Esophagus muscularis mucosa (tissue), 4 donors: ENCODE measurements around the gene NPY1R. TPM values are rescaled to one million over a fixed set of nuclear protein-coding genes. Genes with fewer than 3 reads are reported as not detected.

ENCODE experiments used
- DNase-seq: peaks from one replicate; pipeline ENCODE4 v3.0.0-alpha.2; 2017; ENCODE audit errors: extremely low spot score
- H3K27ac ChIP-seq, 4 donors: fragments of 200-600 bp; sonication (generic); replicated peaks in 1 of 4; 1 replicate in 3 of 4; 2 replicates in 1 of 4; pipeline ENCODE4 v1.5.1; 2016 to 2019; ENCODE audit warnings: mild to moderate bottlenecking in 1 of 4
- H3K27me3 ChIP-seq, 4 donors: fragments of 200-600 bp; sonication (generic); one replicate each; pipeline versions ENCODE4 v1.5.1 to v1.6.0; 2016 to 2019
- H3K36me3 ChIP-seq, 4 donors: fragments of 200-600 bp; sonication (generic); one replicate each; pipeline ENCODE4 v1.5.1; 2016 to 2019
- H3K4me1 ChIP-seq, 4 donors: fragments of 200-600 bp; sonication (generic); one replicate each; pipeline ENCODE4 v1.5.1; 2016 to 2019
- H3K4me3 ChIP-seq, 4 donors: fragments of 200-600 bp; sonication (generic); 1 replicate in 2 of 4; 2 replicates in 2 of 4; pipeline ENCODE4 v1.5.1; 2016 to 2019; ENCODE audit warnings: mild to moderate bottlenecking in 4 of 4, moderate library complexity in 1 of 4
- H3K9me3 ChIP-seq, 4 donors: fragments of 200-600 bp; sonication (generic); 1 replicate in 3 of 4; 2 replicates in 1 of 4; pipeline ENCODE4 v1.5.1; 2016 to 2019
- CTCF ChIP-seq, 3 experiments: fragments of 200-600 bp in 2 of 3; fragments of 450-650 bp in 1 of 3; sonication (generic) in 2 of 3; IDR thresholded peaks; one replicate each; pipeline ENCODE4 v1.5.1; 2017 to 2019; ENCODE audit warnings: antibody characterized with exemption in 3 of 3, mild to moderate bottlenecking in 2 of 3, moderate library complexity in 1 of 3
- EP300 ChIP-seq: sonication (generic); formaldehyde crosslinking; IDR thresholded peaks from one replicate; pipeline ENCODE4 v1.6.1; 2017; ENCODE audit warnings: antibody characterized with exemption
- POLR2A ChIP-seq: fragments of 450-650 bp; IDR thresholded peaks from one replicate; pipeline ENCODE4 v1.6.1; 2017; ENCODE audit warnings: antibody characterized with exemption, moderate library complexity, mild to moderate bottlenecking, low read depth
- POLR2AphosphoS5 ChIP-seq, 2 donors: sonication (generic); formaldehyde crosslinking; IDR thresholded peaks; one replicate each; pipeline ENCODE4 v1.6.1; 2017; ENCODE audit warnings: antibody characterized with exemption in 2 of 2
- WGBS: methylation state at CpG from one replicate; pipeline ENCODE4 v1.1.5; 2018; 5-methylcytosine and 5-hydroxymethylcytosine counted together
- intact Hi-C: fragments of 100-400 bp; cut with DNase I; formaldehyde crosslinking; loops from one replicate; pipeline ENCODE4 v1.15.1; 2023
- total RNA-seq, 4 donors: library from RNA; depleted of rRNA; stranded (reverse); fragments of >200 nt; gene quantifications; one replicate each; pipeline versions ENCODE4 v1.1.0 to v1.2.1, GENCODE V29; 2016

NPY1R gene
- total RNA-seq, 4 donors from 2014 or later: 1.2 to 4.8 (median 2.3) TPM

- no peaks in the 10 kb centered on the region for H3K36me3 ChIP-seq
- 53% methylated on average over 15 of the region's 16 CpGs for WGBS
- peak overlapping the region; percentile 54 to 61 (median 58) for H3K4me3 ChIP-seq
- H3K27ac ChIP-seq: no peak overlapping the region
- H3K27me3 ChIP-seq: peaks cover 0 to 33% (median 5%) of the 10 kb centered on the region in 4 donors
- no peaks in the 10 kb centered on the region for H3K9me3 ChIP-seq
- DNase-seq: no peak
- intact Hi-C loops: no loop called here
- peaks cover 6 to 21% (median 18%) of the 10 kb centered on the region in 4 donors for H3K4me1 ChIP-seq
- no peak for TF ChIP-seq CTCF (IDR thresholded peaks at IDR 0.05)
- no peak for TF ChIP-seq EP300
- no peak for TF ChIP-seq POLR2AphosphoS5 (IDR thresholded peaks at IDR 0.05)
- no peak for TF ChIP-seq POLR2A
Observed at GRCh38 chr4:163330916-163331628, 1.3 kb downstream of the NPY1R start.

- no peaks in the 10 kb centered on the region for H3K27me3 ChIP-seq
- WGBS: 0% methylated on average over 1 of the region's 1 CpG
- intact Hi-C loops: no loop called here
Observed at GRCh38 chr4:163317110-163317509, 15.3 kb downstream of the NPY1R start.

GRCh38 chr4:163309466-163309865, 22.9 kb downstream of the NPY1R start:
- H3K36me3 ChIP-seq: no peaks in the 10 kb centered on the region
- no peak overlapping the region for H3K4me3 ChIP-seq
- H3K9me3 ChIP-seq: no peaks in the 10 kb centered on the region
- TF ChIP-seq EP300: no peak
- TF ChIP-seq CTCF (IDR thresholded peaks at IDR 0.05): no peak
- TF ChIP-seq POLR2AphosphoS5 (IDR thresholded peaks at IDR 0.05): no peak
- TF ChIP-seq POLR2A: no peak
- 44% methylated on average over 1 of the region's 1 CpG for WGBS
- intact Hi-C loops: no loop called here
- DNase-seq: no peak
- no peaks in the 10 kb centered on the region for H3K27me3 ChIP-seq
- no peaks in the 10 kb centered on the region for H3K4me1 ChIP-seq
- no peak overlapping the region for H3K27ac ChIP-seq

More at GRCh38 chr4:163317110-163317509, 15.3 kb downstream of the NPY1R start:
- H3K4me1 ChIP-seq: no peaks in the 10 kb centered on the region
- DNase-seq: no peak
- H3K27ac ChIP-seq: no peak overlapping the region
- TF ChIP-seq POLR2A: no peak
- no peak for TF ChIP-seq POLR2AphosphoS5 (IDR thresholded peaks at IDR 0.05)
- TF ChIP-seq EP300: no peak
- no peak for TF ChIP-seq CTCF (IDR thresholded peaks at IDR 0.05)
- no peaks in the 10 kb centered on the region for H3K36me3 ChIP-seq
- no peak overlapping the region for H3K4me3 ChIP-seq
- peaks cover 0 to 23% (median 19%) of the 10 kb centered on the region in 4 donors for H3K9me3 ChIP-seq

- DNase-seq: no peak
- H3K27ac ChIP-seq: no peak overlapping the region
- no peaks in the 10 kb centered on the region for H3K27me3 ChIP-seq
- no peaks in the 10 kb centered on the region for H3K9me3 ChIP-seq
- no peak for TF ChIP-seq POLR2AphosphoS5 (IDR thresholded peaks at IDR 0.05)
- no peak for TF ChIP-seq EP300
- TF ChIP-seq POLR2A: no peak
- TF ChIP-seq CTCF (IDR thresholded peaks at IDR 0.05): no peak
- H3K4me1 ChIP-seq: no peaks in the 10 kb centered on the region
- no peaks in the 10 kb centered on the region for H3K36me3 ChIP-seq
- intact Hi-C loops: no loop called here
- H3K4me3 ChIP-seq: no peak overlapping the region
- WGBS: 89% methylated on average over 2 of the region's 2 CpGs
Observed at GRCh38 chr4:163303069-163303468, 29.3 kb downstream of the NPY1R start.
